Ectodermal cell (in vitro differentiated cells): ENCODE measurements around the gene OTULINL.

Experiments used
- H3K27ac ChIP-seq: 2 replicates; pipeline ENCODE4 v1.7.0; 2013; ENCODE audit warnings: mild to moderate bottlenecking, low read depth, low read length; ENCODE audit not compliant: insufficient read depth, poor library complexity, severe bottlenecking
- H3K27me3 ChIP-seq: 2 replicates; pipeline ENCODE4 v1.7.0; 2013; ENCODE audit warnings: mild to moderate bottlenecking, low read length; ENCODE audit not compliant: insufficient read depth, control insufficient read depth, poor library complexity, severe bottlenecking
- H3K36me3 ChIP-seq: one replicate; pipeline ENCODE4 v1.7.0; 2013; ENCODE audit warnings: low read length; ENCODE audit not compliant: control insufficient read depth, insufficient read depth
- H3K4me1 ChIP-seq: one replicate; pipeline ENCODE4 v1.7.0; 2013; ENCODE audit warnings: low read length; ENCODE audit not compliant: control insufficient read depth, insufficient read depth
- H3K4me3 ChIP-seq: 2 replicates; pipeline ENCODE4 v1.7.0; 2013; ENCODE audit warnings: low read depth, low read length, control low read depth; ENCODE audit not compliant: insufficient read depth
- H3K9me3 ChIP-seq: 2 replicates; pipeline ENCODE4 v1.7.0; 2013; ENCODE audit warnings: mild to moderate bottlenecking, low read length, moderate library complexity; ENCODE audit not compliant: control insufficient read depth
- WGBS, 2 experiments: methylation state at CpG; one replicate each; pipeline ENCODE4 v1.1.7; 2013; ENCODE audit warnings: missing lambda C conversion rate in 2 of 2; 5-methylcytosine and 5-hydroxymethylcytosine counted together

Gene OTULINL

GRCh38 chr5:14597080-14597479 is 15.5 kb downstream of the OTULINL start:
- Histone ChIP-seq H3K27me3 (no peaks in the 10 kb centered on the region), H3K9me3 (no peaks in the 10 kb centered on the region), H3K4me1 (no peaks in the 10 kb centered on the region), H3K36me3 (no peaks in the 10 kb centered on the region), H3K4me3 (no peak overlapping the region), H3K27ac (no peak overlapping the region)
- 83 to 92% methylated on average over 1 of the region's 1 CpG for WGBS, 2 experiments

DNA sequence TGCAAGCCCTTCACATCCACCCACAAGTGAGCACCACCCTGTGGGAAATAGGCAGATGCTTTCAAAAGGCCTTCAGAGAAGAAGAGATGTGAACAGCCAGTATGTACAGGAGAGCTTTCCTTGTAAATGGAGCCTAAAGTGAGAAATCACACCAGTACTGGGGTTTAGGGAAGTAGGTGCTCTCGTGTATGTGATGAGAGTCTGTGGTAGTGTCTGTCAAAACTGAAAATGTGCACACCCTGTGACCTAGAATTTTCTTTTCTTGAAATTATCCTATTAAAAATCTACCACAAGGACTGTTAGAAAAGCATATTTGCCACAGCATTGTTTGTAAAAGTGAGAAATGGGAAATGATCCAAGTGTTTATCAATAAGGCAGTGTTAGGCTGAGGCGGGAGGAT is 16.6 kb downstream of the OTULINL start:
- Histone ChIP-seq H3K36me3 (no peaks in the 10 kb centered on the region), H3K4me3 (no peak overlapping the region), H3K27ac (no peak overlapping the region), H3K4me1 (no peaks in the 10 kb centered on the region), H3K9me3 (no peaks in the 10 kb centered on the region), H3K27me3 (no peaks in the 10 kb centered on the region)
- 90 to 92% methylated on average over 2 of the region's 2 CpGs for WGBS, 2 experiments

DNA sequence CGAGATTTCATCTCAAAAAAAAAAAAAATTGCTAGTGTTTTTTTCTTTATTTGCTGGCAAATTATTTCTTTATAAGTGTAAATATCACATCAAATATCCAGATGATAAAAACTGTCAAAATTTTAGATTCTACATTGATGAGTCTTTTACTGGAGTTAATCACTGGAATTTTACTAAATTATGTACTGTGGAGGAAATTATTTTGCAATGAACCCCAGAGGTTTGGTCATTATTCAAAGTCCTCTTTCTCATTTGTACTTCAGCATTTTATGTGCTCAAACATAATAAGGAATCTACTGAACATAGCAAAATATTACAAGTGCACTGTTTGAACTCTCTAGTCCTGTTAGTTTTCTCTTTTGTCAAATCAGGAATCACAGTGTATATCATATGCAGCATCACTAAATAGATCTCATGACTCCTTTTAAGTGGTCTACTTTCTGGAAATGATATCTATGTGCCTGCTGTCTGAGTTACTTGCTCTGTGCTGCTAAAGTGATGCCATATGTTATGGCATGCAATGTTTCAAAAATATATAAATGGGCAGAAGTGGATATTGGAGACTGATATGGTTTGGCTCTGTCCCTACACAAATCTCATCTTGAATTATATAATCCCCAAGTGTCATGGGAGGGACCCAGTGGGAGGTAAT is 18.0 kb downstream of the OTULINL start:
- no peaks in the 10 kb centered on the region for H3K4me1 ChIP-seq
- H3K27ac ChIP-seq, result no peak overlapping the region
- H3K27me3 ChIP-seq, result no peaks in the 10 kb centered on the region
- H3K9me3 ChIP-seq, result no peaks in the 10 kb centered on the region
- WGBS, 2 experiments, result no CpG with 5 or more reads among the region's 1 CpG
- H3K36me3 ChIP-seq, result no peaks in the 10 kb centered on the region
- H3K4me3 ChIP-seq, result no peak overlapping the region

- WGBS, 2 experiments, result 94 to 100% methylated on average over 1 of the region's 1 CpG
- Histone ChIP-seq H3K27me3 (no peaks in the 10 kb centered on the region), H3K36me3 (no peaks in the 10 kb centered on the region), H3K9me3 (no peaks in the 10 kb centered on the region), H3K27ac (no peak overlapping the region), H3K4me1 (no peaks in the 10 kb centered on the region), H3K4me3 (no peak overlapping the region)
These were observed 19.3 kb downstream of the OTULINL start for GRCh38 chr5:14600846-14601245.

GRCh38 chr5:14603141-14603540 is 21.5 kb downstream of the OTULINL start:
- 86 to 100% methylated on average over 1 of the region's 1 CpG for WGBS, 2 experiments

GRCh38 chr5:14607104-14607503 is 25.5 kb downstream of the OTULINL start:
- no peak overlapping the region for H3K4me3 ChIP-seq
- no peaks in the 10 kb centered on the region for H3K4me1 ChIP-seq
- H3K27me3 ChIP-seq, result no peaks in the 10 kb centered on the region
- H3K27ac ChIP-seq, result no peak overlapping the region
- 91 to 94% methylated on average over 8 of the region's 8 CpGs for WGBS, 2 experiments
- no peaks in the 10 kb centered on the region for H3K36me3 ChIP-seq
- H3K9me3 ChIP-seq, result no peaks in the 10 kb centered on the region

More at GRCh38 chr5:14603141-14603540, 21.5 kb downstream of the OTULINL start:
- Histone ChIP-seq H3K27ac (no peak overlapping the region), H3K36me3 (no peaks in the 10 kb centered on the region), H3K4me1 (no peaks in the 10 kb centered on the region), H3K27me3 (no peaks in the 10 kb centered on the region), H3K4me3 (no peak overlapping the region), H3K9me3 (no peaks in the 10 kb centered on the region)

- Histone ChIP-seq H3K27ac (no peak overlapping the region), H3K27me3 (no peaks in the 10 kb centered on the region), H3K4me3 (no peak overlapping the region), H3K4me1 (no peaks in the 10 kb centered on the region), H3K36me3 (no peaks in the 10 kb centered on the region), H3K9me3 (no peaks in the 10 kb centered on the region)
- 89% methylated on average over 2 of the region's 2 CpGs; no CpG with 5 or more reads in 1 of the 2 experiments for WGBS, 2 experiments
These were observed 26.6 kb downstream of the OTULINL start for GRCh38 chr5:14608169-14608568.

- Histone ChIP-seq H3K36me3 (no peaks in the 10 kb centered on the region), H3K4me1 (no peaks in the 10 kb centered on the region), H3K27ac (no peak overlapping the region), H3K4me3 (no peak overlapping the region), H3K9me3 (no peaks in the 10 kb centered on the region), H3K27me3 (no peaks in the 10 kb centered on the region)
- 90 to 91% methylated on average over 1 to 2 of the region's 2 CpGs for WGBS, 2 experiments
These were observed 30.1 kb downstream of the OTULINL start for GRCh38 chr5:14611737-14612136.

- H3K36me3 ChIP-seq, result no peaks in the 10 kb centered on the region
- no peaks in the 10 kb centered on the region for H3K9me3 ChIP-seq
- H3K27me3 ChIP-seq, result no peaks in the 10 kb centered on the region
- H3K27ac ChIP-seq, result no peak overlapping the region
- no peak overlapping the region for H3K4me3 ChIP-seq
- no peaks in the 10 kb centered on the region for H3K4me1 ChIP-seq
- WGBS, 2 experiments, result 98% methylated on average over 5 of the region's 5 CpGs
These were observed 32.9 kb downstream of the OTULINL start for GRCh38 chr5:14614490-14614889.

- Histone ChIP-seq H3K9me3 (no peaks in the 10 kb centered on the region), H3K36me3 (no peaks in the 10 kb centered on the region), H3K4me1 (no peaks in the 10 kb centered on the region), H3K27ac (no peak overlapping the region), H3K4me3 (no peak overlapping the region), H3K27me3 (no peaks in the 10 kb centered on the region)
- 95 to 96% methylated on average over 4 of the region's 4 CpGs for WGBS, 2 experiments
These were observed 33.8 kb downstream of the OTULINL start for GRCh38 chr5:14615365-14615764.

GRCh38 chr5:14617441-14617840 is 35.8 kb downstream of the OTULINL start:
- no peaks in the 10 kb centered on the region for H3K36me3 ChIP-seq

More at GRCh38 chr5:14617441-14617840, 35.8 kb downstream of the OTULINL start:
- Histone ChIP-seq H3K4me3 (no peak overlapping the region), H3K9me3 (no peaks in the 10 kb centered on the region), H3K27ac (no peak overlapping the region), H3K4me1 (no peaks in the 10 kb centered on the region), H3K27me3 (no peaks in the 10 kb centered on the region)
- WGBS, 2 experiments, result 92 to 99% methylated on average over 4 of the region's 4 CpGs
